ENCODE measurements around the gene POU2AF1.
"Not testable (repeated sequence)": the region's sequence is repeated elsewhere in the genome, so short reads cannot be mapped to it uniquely, and the experiment has no call there.

Gene POU2AF1

DNA sequence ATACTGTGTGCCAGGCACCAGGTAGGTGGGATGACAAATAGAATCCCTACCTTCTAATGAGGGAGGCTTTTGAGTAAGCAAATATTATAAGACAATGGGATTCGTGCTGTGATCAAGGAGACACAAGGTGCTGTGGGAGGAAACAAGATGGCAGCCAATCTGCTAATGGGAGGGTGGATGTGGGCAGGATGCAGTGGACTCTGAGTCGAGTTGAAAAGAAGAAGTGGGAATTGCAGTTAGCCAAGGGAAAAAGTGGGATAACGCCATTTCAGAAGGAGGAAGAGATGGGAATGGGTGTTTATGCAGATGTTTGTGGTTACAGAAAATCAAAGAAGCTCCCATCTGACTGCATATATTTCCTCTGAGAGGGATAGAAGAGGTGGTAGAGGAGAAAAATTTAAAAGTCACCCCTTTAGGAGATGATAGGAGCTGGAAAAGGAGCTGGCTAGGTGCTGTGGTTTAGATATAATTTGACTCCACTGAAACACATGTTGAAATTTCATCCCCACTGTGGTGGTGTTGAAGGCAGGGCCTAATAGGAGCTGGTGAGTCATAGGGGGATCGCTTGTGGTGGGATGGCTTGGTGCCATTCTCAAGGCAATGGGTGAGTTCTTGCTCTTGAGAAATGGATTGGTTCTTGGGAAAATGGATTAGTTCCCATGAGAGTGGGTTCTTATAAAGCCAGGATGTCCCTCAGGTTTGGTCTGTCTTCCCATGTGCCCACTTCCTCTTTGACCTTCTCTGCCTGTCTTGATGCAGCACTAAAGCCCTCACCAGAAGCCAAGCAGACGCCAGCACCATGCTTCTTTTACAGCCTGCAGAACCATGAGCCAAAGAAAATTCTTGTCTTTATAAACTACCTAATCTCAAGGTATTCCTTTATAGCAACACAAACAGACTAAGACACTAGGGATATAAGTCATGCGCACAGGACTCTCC lies 30.0 kb upstream of the POU2AF1 start:
- no peak for DNase-seq

DNA sequence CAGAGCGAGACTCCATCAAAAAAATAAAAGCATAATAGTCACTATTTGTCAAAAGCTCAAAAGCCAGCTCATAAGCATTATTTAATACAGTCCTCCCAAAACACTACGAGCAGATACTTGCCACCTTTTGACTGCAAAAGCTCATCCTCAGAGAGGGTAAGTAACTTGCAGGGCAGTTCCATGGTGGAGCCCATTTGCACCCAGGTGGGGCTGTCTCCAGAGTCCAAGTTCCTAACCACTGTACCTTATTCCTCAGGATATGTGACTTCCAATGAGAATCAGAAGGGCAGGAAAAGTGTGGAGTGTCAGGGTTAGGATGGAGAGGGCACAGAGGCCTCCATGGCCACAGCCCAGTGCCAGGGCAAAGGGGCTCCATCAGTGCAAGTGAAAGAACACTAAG lies 28.6 kb upstream of the POU2AF1 start:
- DNase-seq = no peak

DNA sequence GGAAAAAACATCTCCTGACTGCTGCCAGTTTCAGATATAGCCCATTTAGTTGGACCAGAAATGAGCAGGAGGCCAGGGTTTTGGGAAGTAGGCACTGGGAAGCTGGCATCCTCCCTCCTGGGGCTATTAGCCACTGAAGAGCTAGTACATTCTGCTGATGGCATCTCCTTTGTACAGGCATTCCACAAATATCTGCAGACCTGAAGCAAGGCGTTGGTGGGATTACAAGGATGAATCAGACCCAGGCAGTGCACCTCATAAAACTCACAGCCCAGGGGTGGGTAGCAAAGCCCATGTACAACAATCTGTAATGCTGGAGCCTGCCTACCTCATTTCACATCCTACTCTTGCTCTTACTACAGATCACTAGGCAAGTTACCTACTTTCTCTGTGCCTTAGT lies 27.5 kb upstream of the POU2AF1 start:
- DNase-seq = no peak

DNA sequence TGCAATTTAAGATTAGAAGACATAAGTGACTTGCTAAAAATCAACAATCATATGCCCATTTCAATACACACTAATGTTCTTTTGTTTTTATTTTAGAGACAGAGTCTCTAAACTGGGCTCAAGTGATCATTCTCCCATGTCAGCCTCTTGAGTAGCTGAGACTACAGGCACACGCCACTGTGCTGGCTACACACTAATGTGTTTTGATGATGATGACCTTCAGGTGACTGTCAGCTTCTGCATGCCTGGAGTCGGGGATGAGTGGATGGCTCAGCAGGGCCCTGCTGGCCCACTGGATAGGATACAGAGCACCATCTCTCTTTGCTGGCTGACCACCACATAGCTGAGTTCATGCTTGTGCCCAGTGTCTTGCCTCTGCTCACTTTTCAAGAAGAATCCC lies 27.0 kb upstream of the POU2AF1 start:
- no peak for DNase-seq

DNA sequence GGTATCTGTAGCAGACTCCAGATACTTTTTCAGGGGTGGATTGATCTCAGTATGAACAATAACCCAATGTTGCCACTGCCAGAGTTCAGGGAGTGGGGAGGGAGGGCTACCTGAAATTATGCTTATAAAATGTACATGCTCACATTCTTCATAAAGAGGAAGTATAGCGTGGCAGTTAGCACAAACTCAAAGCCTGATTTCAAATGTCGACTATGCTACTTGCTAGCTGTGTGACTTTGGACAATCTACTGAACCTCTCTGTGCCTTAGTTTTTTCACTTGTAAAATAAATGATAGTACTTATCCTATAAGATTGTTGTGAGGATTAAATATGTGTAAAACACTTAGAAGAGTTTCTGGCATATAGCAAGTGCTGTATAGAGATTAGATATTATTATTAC lies 26.5 kb upstream of the POU2AF1 start:
- DNase-seq = no peak

DNA sequence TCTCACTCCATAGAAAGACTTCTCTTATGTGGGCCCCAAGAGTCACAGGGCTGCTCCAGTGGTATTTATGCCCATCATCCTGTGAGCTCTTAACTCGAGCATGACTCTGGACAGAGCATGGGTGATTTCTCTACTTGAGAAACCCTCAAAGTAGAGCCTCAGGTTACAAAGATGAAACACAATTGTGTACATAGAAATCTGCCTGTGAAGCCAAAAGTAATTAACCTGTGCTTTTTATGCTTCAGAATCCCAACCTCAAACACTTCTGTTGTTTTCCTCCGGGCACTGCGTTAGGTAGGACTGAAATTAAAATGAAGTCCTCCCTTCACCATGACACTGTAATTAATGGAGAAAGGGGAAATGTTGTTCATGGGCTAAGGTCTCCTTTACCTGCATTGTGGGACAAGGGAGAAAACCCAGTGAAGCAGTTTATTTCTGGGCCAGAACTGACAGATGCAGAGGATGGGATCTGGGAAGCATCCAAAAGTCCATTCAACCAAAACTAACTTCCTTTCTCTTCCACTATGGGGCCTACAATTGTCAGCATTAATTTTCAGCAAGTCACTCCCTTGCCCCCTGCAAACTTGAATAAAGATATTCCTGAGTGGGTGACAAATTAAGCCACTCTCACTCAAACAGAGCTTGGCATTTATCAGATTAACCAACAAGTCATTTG lies 24.1 kb upstream of the POU2AF1 start:
- no peak for DNase-seq

DNA sequence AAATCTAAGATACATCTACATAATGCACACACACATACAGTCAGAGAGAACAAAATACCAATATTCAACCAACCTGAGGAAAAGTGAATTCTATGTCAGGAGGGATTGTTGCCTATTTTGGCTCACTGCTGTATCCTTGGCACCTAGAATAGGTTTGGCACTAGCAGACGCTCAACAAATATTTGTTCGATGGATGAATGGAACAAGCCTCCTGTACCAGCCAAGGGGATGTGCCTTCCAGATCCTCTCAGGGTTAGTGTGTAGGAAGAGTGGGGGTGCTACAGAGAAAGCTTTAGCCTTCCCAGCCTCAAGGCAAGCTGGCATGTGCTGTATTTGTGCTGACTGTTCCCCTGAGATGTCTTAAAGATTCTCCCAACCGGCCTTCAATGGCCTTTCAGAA lies 23.3 kb upstream of the POU2AF1 start:
- no peak for DNase-seq

DNA sequence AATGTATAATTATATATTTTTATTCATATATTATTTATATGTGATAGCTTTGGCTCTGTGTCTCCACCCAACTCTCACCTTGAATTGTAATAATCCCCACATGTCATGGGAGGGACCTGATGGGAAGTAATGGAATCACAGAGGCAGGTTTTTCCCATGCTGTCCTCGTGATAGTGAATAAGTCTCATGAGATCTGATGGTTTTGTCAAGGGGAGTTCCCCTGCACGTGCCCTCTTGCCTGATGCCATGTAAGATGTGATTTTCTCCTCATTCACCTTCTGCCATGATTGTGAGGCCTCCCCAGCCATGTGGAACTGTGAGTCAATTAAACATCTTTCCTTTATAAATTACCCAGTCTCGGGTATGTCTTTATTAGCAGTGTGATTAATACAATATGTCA lies 22.9 kb upstream of the POU2AF1 start:
- DNase-seq = not testable (repeated sequence)

DNA sequence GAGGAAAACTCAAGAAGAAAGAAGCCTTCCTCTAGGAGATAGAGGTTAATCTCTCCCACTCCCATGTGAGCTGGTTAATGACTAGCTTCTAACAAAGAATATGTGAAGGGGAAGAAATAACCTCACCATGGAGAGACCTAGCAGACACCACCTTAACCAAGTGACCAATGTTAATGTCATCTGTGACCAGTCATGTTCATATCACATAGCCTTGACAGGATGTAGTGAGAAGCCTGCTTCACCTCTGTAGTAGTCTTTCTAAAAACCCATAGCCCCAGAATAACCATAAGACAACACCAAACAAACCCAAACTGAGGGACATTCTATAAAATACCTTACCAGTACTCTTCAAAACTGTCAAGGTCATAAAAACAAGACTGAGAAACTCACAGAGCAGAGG lies 21.5 kb upstream of the POU2AF1 start:
- DNase-seq = no peak

DNA sequence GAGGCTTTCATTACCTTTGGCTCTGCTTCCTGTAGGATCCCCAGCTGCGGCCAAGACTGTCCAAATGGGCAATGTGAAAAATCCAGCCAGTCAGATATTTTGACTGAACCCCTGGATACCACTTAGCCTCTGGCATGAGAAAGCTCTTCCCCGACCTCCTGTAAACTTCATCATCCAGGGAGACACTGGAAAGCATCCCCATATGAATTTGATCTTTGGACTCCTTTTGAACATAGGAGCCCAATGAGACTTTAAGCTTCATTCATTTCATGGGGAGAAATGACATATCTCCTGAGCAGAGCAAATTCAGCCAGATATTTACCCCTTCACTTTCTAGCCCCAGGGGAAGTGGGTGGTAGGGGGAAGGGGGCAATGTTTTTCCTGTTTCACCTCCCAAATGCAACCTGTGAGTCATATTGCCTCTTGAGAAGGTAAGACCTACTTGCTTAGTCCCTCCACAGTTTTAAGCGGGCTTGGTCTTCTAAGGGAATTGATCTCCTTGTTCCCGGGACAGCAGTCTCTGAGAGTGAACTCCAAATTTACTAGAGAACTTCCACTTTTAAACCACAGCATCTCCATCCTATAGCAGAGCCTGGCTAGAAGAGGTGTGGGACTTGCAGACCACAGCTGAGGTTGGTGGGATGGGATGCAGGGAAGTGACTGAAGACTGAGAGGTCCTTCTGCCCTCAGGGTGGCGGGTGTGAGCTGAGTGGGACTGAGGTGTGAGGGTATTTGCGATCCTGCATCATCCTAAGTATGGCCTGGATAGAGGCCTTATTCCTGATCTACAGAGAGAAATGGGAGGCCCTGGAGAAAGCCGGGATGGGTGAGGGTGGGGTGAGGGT lies 20.3 kb upstream of the POU2AF1 start:
- no peak for DNase-seq

DNA sequence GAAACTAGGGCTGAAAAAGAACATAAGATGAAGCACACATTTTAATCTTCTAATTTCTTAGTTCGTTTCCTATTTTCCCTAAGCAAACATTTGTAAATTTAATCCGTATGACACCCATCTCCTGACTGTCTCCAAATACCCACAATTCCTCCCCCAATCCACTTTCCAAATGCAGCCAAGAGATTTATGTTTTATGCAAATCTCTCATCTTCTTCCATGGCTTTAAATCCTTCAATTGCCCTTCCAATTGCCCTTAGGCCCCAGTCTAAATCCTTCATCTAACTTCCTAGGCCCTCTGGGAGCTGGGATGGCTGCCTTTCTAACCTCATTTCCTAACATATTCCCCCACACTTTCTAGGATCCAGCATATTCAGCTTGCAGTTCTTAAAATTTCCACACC lies 18.0 kb upstream of the POU2AF1 start:
- DNase-seq = no peak

DNA sequence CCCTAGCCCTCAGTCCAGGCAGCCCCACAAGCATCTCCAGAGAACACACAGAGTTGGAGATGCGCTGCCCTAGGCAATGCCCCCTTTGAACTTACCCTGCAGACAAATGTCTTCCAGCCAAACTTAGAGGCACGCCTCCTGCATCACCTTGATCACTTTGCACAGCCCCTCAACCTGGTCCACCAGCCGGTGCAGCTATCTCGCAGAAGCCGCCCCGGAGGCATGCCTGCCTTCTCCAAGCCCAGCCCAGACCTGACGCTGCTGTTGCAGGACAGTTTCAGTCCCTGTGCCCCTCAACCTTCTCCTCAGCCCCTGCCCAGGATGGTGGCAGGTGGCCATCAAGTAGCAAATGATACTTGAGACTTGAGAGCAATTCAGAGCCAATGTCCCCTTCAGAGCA lies 16.7 kb upstream of the POU2AF1 start:
- no peak for DNase-seq

DNA sequence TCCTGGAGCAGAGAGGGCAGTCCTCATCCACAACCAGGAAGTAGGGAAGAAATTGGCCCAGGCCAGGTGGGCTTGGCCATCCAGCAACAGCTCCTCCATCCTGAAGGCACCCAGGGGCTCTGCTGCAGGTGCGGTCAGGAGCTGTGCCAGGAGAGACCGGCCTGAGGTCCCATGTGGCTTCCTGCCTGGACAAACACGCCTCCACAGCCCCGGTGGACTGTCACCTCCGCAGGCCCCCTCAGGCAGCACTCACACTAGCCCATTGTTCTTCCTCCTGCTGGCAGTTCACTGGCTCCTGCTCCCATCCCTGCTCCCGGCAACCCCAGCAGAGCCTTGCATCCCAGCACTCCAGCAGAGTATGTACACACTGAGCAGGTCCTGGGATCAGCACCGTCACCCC lies 16.0 kb upstream of the POU2AF1 start:
- DNase-seq = no peak

DNA sequence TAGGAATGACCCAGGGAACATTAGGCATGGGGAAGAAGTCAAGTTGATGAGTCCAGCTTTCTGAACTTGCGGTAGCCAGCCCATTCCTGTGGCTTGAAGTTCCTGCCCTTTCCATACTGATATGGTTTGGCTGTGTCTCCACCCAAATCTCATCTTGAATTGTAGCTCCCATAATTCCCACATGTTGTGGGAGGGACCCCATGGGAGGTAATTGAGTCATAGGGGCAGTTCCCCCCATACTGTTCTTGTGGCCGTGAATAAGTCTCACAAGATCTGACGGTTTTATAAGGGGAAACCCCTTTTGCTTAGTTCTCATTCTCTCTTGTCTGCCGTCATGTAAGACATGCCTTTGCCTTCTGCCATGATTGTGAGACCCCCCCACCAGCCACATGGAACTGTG lies 15.1 kb upstream of the POU2AF1 start:
- DNase-seq = not testable (repeated sequence)

DNA sequence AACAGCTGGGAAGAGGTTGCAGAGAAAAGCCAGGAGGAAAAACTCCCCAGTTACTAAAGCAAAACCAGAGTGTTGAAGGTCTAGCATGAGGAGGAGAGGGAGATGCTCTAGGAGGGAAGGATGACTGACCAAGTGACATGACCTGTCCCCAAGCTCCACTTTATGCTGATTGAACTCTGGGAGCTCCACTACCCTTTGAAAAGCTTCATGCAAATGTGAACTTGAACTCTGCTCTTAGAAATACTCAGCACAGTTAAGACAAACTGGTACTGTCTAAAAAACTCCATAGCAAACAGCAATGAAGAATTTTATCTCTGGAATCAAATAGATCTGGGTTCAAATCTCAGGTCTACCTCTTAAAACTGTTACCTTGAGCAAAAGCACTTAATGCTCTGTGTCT lies 14.5 kb upstream of the POU2AF1 start:
- no peak for DNase-seq

DNA sequence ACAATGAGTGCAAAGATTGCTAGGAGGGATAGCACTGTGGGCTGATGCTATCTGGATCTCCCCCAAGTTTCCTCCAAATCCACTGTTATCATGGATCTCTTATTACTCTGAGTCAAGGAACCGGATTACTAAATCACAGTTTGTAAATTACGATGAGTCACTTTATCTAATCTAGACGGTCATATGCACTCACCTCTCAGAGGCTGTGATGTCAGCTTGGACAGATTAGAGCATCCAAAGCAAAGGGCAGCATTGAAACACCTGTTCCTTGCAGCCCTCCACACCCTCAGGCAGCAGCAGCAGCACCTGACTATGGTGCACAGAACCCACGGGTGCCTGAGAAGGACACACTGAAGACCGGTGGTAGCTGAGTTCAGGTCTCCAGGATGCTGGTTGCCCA lies 14.0 kb upstream of the POU2AF1 start:
- no peak for DNase-seq

DNA sequence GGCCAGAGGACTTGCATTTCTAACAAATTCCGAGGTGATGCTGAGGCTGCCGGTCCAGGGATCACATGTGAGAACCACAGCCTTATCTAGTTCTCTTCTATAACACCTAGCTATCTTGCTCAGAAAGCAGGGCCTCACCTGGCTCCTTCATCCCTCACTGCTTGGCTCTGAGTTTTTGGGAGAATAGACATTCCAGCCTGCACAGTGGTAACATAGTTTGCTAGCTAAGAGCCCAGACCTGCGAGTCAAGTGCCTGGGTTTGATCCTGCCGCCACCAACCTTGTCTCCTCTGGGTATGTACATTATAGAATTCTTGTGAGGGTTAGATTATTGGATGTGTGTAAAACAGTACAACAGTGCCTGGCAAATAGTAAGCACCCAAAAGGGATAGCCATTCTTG lies 13.5 kb upstream of the POU2AF1 start:
- DNase-seq = no peak

DNA sequence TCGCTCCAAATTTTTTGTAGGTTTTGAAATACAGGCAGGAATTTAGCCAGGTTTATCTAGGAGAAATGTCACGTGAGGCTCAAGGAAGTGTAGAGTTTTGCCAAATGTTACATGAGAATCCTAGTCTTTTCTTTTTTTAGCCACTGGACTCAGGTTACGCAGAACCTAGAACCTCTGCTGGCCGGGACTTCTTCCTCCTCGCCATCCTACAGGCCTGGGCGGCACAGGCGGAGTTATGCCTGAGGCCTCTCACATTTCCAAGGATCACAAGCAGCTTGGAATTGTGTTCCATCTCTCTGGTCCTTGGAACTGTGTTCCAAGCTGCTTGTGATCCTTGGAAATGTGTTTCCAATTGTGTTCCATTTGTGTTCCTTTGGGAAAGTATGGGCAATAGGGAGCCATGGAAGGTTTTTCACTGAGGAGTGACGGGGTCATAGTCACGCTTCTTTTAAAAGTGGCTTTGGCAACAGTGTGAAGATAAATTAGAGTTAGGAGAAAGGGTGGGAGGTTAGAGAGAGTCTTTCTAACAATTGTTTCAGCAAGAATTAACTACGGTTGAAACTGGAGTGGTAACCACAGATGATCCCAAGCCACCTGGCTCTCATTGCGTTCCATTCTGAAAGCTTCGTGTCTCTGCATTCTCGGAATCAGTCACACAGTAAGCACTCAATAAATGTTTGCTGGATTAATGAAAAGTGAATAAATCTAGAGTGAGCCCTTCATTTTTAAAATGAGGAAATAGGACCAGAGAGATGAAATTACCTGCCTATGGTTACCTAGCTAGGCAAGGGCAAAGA lies 12.5 kb upstream of the POU2AF1 start:
- no peak for DNase-seq

DNA sequence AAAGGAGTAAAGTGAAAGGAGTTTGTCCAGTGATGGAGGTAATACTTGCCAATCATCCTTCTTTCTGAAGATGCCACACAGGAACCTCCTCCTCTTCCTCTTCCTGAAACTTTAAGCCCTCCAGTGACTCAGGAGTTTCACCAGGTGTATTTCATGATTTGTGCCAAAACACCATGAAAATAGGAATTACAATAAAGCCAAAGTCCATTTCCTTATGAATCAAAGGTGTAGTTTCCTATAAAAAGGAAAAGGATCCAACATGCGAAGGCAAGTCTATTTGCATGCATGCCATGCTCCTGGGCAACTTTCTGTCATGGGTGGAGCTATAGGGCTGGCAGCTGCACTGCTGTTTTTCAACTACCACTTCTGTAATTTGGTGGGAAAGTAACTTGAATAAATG lies 9.8 kb upstream of the POU2AF1 start:
- DNase-seq = no peak

DNA sequence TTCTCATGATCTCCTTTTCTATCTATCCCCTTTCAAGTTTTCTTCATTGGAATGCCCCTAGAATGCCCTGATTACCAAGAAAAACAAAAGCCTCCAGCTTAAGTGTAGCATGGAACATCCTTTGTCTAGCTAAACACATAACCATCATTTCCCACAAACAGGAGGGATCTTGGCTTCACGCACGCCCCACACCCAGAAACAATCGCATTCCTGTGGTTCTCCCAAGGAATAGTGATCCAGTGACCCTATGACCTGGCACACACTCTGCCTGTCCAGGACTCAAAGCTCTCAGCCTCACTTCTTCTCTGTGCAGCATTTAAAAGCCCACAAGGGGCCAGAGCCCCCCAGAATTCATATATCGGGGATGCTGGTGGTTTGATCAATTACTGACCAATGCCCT lies 9.3 kb upstream of the POU2AF1 start:
- no peak for DNase-seq

DNA sequence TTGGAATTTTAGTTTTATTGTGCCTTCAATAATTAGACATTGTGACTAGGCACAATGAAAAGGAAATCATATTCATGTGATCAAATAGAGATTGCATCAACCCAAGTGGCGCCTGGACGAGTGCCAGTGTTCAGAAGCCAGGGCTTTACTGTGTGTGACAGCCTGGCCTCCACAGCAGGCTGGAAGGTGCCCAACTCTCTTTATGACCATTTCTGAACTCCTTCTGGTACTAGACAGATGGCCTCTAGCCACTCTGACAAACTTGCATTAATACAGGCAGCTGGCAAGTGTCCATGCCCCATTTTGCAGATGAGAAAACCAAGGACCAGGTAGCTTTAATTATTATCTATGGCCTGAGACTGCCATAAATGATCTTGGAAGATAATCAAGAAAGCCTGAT lies 8.3 kb upstream of the POU2AF1 start:
- DNase-seq = no peak

DNA sequence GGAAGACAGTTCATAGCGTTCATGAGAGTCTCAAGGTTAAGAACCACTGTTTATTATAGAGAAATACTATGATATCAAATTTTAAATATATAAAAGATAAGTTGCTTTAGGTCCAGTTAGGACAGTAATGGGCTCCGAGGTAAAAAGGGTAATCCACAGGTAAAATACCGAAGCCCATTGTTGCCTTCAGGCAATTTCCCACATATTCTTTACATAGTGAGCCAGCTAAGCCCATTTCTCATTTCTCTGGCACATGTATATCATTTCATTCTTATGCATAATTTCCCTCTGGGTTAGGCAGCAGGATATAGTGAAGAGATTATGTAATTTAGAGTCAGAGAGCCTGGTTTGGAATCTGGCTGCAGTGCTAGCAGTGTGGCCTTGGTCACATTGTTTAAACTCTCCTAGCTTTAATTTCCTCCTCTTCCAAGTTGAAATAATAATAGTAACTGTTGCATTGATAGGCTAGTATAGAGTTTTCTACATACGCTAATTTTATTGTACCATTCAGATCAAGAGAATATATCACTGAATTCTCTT lies 7.6 kb upstream of the POU2AF1 start:
- no peak for DNase-seq

All from stimulated activated CD8-positive, alpha-beta memory T cell treated with anti-CD3 and anti-CD28 coated beads, Interleukin-4, amount 100 ng/mL, for 48 hours (primary cell).